Left colon (tissue), 2 donors: ENCODE measurements around the gene UBL7. TPM values are rescaled to one million over a fixed set of nuclear protein-coding genes. Genes with fewer than 3 reads are reported as not detected.

Experiments used
- ATAC-seq: fragments of 200-7000 bp; cut with Tn5 transposase; one replicate; pipeline ENCODE4 v1.9.1; 2020; ENCODE audit warnings: mild to moderate bottlenecking, moderate library complexity
- DNase-seq, 2 donors: peaks; one replicate each; pipeline ENCODE4 v3.0.0-alpha.2; 2020
- intact Hi-C, 2 donors: fragments of 100-400 bp; cut with DNase I in 1 of 2; cut with micrococcal nuclease in 1 of 2; formaldehyde crosslinking; loops; one replicate each; pipeline versions ENCODE4 v1.11.2 to v1.14.0; 2022; cut with DNase I, micrococcal nuclease
- total RNA-seq, 2 donors: library from RNA; stranded (reverse); fragmentation: NEBNext Ultra II Directional; extraction: Animal tissue kit (Norgen Biotek cat#: 25700); gene quantifications; one replicate each; pipeline ENCODE4 v1.2.1, GENCODE V29; 2021
- donor health status: DM: no; HTN: no; CAD: no.
- donor health status: DM: yes; HTN: yes; CAD: no.

UBL7 gene
- total RNA-seq, 2 donors from 2014 or later = 25.5 to 33.7 TPM

DNA sequence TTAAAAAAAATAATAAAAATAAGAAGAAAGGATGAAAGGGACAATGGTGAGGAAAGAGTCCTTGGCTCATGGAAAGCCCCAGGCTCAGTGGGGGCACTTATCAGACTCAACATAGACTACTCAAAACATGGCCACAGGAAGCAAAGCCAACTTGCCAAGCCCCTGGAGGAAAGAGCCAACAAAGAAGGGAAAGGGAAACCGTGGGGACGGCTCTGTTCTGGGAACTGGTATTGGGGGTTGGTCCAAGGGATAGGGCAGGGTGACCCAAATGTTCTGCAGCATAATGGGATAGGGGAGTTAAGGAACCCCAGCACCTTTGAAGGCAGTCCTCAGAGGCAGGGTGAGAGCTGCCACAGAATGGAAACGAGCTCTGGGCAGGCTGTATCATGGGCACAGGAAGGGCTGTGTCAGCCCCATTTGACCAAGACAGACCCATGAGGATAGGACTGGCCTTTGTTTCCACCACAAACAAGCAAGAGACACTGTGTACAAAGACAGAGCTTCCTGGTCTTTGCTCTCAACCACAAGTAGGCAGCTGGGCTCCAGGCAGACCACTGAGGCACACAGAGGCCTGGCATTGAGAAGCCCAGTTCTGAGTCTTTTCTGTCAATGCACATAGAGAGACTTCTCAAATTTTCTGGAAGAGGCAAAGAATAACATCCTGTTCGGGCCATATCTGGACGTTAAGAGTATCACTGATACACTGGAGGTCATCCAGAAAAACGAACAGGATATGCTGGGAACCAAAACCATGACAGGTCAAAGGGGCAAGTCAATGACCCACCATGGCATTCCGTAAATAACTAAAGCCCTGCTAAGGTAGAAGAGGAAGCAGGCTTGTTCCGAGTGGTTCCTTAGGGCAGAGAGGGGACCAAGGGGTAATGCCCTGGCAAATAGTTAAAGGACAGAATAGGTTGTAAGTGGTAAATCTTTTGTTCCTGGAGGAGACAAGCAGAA, 16.6 kb downstream of the UBL7 start:
- DNase-seq = no peak
- intact Hi-C loops = no loop called here
- ATAC-seq = no peak

DNA sequence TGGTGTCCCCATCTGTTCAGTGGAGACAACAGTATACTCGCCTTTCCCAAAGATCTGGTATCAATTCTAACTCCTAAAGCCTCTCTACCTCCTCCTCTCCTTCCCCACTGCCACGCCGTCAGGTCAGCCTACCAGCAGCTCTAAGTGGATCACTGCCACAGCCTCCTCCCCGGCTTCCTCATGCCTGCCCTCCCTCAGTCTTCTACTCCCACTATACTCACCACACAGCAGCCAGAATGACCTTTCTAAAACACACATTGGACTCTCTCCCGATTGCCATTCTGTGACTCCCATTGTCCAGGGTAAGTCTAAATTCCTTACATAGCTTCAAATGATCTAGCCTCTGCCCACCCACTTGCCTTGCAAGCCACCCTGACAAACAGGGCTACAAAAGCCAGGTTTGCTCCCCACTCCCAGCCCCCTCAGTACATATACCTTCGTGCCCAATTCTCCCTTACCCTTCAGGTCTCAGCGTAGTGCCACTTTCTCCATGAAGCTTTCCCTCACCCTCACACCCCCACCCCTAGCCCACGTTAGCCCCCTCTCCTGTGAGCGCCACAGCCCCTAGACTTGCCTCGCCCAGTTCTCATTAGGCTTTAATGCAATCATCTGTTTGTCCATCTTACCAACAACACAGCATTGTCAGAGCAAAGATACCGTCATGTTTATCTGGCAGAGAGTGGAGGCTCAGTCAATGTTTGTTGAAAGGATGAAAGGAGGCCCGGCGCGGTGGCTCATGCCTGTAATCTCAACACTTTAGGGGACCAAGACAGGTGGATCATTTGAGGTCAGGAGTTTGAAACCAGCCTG, 17.7 kb downstream of the UBL7 start:
- DNase-seq (no peak), ATAC-seq (no peak)
- intact Hi-C loops = no loop called here

DNA sequence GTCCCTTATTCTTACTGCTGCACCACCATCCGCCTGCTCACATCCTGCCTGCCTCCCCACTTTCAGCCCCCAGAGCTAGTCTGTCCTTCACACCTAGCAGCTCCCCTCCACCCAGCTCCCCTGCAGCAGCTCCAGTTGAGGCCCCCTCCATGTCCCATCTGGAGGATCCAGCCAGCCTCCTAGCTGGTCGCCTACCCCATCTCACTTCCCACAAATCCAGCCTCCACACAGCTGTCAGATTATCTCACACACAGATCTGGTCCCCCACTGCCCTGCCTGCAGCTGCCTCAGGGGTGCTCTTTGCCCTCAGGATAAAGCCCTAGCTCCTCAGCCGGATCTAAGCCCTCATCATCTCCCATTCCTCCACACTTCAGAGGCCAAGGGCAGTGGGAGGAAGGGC, 18.4 kb downstream of the UBL7 start:
- ATAC-seq (no peak), DNase-seq (no peak)
- intact Hi-C loops = no loop called here

DNA sequence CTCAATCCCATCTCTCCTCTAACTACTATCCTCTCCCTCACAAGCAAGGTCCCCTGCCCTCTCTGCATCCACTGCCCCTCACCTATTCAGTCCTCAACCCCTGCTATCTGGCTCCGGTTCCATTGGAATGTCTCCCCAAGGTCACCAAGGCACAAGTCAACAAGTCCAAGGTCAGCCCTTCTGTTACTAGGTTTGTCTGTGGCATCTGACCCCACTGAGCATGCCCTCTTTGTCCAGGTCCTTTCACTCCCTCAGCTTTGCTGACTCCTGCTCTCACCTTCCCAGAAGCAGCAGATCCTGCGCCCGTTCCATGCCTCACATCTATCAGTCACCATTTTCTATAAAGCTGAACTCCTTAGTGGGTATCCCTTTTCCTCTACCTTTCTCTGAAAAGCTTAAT, 18.9 kb downstream of the UBL7 start:
- intact Hi-C loops = no loop called here
- no peak for ATAC-seq

DNA sequence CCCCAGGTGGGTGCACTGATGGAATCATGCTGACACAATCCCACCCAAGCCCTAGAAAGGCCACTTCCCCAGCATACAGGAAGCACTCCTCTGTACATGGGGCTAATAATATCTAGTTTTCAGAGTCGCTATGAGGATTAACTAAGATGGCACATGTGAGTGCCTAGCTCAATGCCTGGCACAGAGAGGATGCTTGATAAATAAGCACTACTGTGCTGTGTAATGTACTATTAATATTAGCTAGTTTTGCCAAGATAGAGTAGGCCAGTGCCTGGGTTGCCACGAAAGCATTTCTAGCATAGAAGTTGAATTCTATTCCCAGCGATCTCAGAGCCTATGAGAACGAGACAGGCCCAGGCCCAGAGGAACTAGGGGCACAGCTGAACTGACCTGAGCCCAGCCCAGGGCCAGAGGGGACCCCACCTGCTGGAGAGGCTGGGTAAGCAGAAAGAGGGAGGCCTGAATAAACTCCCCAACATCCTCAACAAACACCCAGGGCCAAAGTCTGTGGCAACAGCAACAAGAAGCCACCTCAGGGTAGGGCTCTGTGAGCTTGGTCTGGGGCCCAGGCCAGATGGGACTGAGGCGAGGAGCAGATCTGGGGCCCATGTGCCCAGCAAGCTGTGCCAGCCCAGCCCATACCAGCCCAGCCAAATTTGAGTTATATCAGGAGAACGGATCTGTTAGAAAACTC, 19.6 kb downstream of the UBL7 start:
- intact Hi-C loops = no loop called here
- DNase-seq = no peak
- ATAC-seq = no peak

More for the DNA sequence above, 18.9 kb downstream of the UBL7 start:
- no peak for DNase-seq

DNA sequence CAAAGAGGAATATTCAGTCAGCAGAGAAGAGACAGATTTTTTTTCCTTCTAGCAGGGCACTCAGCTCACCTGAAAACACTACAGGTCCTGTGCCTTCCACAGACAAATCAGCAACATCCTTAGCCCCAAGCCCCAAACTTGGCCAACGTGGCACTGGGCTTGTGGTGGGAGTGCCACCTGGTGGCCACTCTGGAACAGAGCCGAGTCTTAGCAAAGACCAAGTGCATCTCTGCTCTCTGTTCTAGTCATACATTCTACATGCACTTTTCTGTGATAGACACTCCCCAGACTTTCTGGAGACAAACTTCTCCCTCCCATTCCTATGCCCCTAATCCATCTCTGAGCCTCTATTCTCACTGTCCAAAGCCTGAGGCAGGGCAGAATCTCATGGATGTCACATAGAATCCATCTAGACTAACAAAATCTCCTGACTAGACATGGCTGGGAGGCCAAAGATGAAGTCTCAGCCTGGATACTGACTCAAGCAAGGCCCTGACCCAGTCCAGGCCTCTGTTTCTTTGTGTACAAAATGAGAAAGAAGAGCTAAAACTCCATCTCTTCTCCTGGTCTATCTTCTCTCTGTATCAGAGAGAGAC, 22.1 kb downstream of the UBL7 start:
- DNase-seq (peak; percentile 40 to 75), ATAC-seq (peak; percentile 80)
- intact Hi-C loops = loop anchor here (5.0 kb wide), 2 partner anchors 57 to 62 kb away; no protein-coding TSS in a partner anchor

DNA sequence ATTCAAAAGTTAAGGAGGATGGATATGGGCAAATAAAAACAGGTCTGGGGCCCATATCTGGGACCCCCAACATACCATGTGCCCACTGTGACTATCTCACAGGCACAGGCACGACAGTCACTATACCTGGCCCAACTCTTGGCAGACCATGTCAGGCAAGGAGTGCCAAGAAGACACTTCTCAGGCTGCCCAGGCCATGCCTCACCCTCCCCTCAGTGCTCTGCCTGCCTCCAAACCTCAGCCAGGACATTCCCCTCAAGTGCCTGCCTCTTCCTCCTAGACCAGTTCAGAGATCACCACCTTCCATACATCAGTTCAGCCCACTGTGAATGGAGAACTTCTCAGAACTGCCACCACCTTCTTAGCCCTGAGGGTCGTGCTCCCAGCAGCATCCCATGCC, 22.8 kb downstream of the UBL7 start:
- intact Hi-C loops = loop anchor here (5.0 kb wide), 2 partner anchors 56 to 61 kb away; no protein-coding TSS in a partner anchor

DNA sequence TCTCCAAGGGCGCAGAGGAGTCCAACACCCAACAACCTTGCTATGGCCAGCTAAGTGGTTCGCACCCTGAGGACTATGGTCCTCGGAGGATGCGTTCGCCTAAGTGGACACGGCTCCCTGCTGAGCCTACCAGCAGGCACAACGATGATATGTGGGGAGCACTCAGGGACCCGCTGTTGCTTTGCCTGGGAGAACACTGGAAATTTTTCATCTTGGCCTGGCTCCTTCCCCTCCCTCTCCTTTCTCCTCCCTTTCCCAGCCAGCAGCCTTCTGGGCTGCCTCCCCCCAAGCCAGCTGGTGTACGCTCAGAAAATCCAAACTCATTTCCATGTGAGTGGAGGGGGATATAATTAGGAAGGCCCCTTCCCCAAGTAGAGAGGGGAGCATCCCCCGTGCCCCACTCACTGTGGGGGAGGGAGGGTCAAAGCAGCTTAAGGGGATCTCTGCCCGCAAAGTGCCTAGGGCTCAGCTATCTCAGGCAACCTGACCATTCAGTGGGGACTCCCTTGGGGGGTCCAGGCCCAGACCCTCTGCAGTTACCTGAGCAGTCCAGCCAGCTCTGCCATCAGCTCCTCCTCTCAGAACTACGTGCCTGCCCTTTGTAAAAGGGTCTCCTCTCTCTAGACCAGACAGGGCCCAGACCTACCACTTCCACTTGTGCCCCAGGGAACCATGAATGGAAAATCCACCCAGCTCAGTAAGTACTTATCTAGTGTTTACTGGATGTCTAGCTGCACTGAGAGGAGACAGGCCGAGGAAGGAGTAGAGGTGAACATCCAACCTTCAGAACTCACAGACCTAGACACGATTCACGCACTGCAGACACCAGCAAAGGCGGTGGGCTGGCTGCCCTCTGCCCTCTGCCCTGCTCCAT, 26.5 kb downstream of the UBL7 start:
- intact Hi-C loops = loop anchor here (5.0 kb wide), 2 partner anchors 52 to 57 kb away; no protein-coding TSS in a partner anchor
- ATAC-seq (no peak), DNase-seq (no peak)

More for the DNA sequence above, 22.8 kb downstream of the UBL7 start:
- no peak for ATAC-seq
- DNase-seq = no peak

DNA sequence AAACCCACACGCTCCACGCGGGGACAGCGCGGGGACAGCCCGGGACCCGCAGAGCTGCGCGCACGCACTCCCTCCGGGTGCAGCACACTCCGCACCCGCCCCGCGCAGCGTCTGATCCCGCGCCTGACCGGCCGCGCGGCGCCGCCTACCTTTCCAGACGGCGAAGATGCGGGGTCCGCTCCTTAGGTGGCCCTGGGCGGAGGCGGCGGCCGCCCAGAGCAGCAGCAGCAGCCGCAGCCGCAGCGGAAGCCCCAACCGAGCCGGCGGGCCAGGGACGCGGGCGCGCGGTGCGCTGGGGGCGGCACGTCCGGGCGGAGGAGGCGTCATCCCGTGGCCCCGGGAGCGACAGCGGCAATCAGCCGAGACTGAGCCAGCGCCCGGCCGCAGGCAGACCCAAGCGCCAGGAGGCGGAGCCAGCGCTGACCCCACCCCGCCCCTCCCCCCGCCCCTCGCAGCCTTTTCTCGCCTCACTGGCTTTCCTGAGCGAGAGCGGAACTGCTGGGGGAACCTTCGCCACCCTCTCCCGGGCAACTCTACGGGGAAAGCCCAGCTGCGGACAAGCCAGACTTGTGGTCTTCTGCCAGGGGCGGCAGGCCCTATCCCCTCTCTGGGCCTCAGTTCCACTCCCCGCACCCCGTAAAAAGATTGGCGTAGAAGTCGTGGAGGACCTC, 27.2 kb downstream of the UBL7 start, which contains the start of gene SEMA7A:
Gene SEMA7A, minus strand, starts transcription at position 367 of the 671 bp plus-strand sequence. Its CDS starts 40 bp downstream, at position 327.
- intact Hi-C loops = no loop called here

DNA sequence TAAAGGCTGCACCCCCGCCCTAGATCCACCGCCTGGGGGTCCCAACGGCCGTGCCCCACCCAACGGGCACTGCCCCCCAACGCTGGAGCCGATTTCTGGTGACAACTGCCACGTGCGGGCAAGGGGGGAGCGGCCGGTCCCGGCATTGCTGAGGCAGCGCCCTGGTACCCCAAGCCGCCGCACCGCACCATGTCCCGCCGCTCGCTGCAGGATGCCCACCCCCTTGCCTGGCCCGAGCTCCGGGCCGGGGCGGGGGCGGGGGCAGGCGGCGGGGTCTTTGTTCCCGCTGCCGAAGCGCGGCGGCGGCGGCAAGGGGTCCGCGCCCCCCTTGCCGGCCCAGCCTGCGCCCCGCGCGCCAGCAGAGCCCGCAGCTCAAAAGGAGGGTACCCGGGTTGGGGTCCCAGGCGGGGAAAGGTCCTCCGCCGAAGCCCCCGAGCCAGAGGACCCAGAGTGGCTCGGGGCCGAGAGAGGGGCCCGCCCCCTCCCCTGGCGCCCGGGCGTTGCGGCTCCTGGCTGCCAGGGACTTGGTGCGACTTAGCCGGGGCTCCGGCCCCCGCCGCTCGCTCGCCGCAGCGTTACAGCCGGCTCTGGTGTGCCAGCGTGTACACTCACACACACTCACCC, 27.9 kb downstream of the UBL7 start:
- ATAC-seq (no peak), DNase-seq (no peak)
- intact Hi-C loops = no loop called here

More for the DNA sequence above, 27.2 kb downstream of the UBL7 start, which contains the start of gene SEMA7A:
- ATAC-seq (peak; percentile 90), DNase-seq (peak; percentile 70 to 79)

DNA sequence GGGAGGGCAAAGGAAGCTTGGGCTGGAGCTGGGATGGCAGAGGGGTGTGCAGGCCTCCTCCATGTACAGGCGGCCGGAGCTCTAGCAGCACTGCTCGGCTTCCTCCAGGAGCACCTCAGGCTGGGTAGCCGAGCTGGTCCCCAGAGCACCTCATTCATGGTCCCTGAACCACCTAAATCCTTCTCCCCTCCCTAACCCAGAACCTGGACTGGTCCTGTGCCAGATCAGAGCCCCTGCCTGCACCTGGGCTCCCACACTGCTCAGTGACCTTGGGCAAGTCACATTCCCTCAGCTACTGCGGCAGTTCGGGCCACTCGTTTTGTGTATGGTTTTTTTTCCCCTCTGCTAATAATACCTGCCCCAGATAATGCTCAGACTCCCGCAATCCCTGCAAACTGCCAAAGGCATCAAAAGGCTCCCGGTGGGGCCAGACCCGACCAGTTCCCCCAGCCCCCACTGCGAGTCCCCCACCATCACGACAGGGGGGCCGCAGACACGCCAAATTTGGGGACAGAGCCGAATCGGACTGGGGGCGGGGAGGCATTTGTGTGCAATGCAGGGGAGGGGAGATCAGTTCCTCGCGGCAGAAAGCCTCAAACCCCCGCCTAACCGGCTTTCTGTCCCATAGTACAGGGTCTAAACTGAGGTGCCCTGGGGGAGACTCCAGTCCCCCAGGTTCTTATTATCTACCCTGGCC, 28.5 kb downstream of the UBL7 start:
- intact Hi-C loops = no loop called here
- DNase-seq = no peak
- no peak for ATAC-seq

DNA sequence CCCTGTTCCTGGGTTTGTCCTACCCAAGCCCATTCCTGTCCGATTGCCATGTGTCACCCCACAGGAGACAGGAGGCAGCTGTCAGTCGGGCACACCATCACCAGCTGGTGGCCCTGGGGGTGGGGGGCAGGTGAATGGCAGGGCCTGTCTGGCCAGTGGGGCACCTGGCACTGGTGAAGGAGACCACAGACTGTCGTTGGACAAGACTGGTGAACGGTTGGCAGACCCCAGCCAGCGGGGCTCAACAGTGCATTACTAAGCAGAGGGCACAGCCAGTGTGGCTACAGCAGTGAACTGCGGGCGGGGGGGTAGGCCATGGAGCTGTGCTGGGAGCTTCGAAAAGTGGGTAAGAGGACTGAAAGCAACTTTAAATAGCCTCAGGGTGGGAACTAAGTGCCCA, 29.3 kb downstream of the UBL7 start:
- intact Hi-C loops = no loop called here
- ATAC-seq (no peak), DNase-seq (no peak)

DNA sequence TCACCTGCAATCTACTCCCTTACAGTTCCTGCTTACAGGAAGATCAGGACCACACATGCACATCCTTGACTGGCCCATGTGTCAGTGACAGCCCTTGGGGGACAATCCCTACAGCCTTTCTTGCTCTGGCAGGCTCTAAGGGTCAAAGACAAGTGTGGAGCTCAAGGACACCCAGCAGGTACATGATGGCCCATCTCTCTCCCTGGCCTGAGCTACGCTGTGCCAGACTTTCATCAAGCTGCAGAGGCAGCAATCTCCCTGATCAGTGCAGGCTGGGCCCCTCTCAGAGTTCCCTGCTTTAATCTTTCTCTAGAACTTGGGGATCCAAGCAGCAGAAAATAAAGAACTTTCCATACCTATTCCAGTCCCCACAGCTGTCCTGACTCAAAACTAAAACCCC, 29.8 kb downstream of the UBL7 start:
- DNase-seq (no peak), ATAC-seq (no peak)
- intact Hi-C loops = no loop called here

DNA sequence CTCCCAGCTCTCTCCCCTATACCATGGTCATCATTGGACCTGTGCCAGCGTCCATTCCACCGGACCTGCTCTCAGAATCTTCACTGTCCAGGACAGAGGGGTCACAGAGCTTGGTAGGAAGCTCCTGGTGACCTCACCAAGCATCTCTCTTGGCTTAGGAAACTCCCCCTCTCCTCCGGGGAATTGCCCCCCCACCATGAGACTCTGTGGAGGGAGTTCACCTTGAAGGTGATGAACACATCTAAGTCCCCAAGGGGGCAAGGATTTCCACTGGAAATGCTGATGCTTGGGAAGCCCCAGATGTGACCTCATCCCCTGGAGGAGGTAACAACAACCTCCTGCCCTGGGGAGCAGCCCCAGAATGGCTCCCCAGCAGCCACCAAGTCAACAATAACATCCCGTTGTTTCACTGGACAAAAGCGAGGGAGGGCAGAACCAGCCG, 30.4 kb downstream of the UBL7 start:
- ATAC-seq = no peak
- intact Hi-C loops = no loop called here
- DNase-seq = no peak

DNA sequence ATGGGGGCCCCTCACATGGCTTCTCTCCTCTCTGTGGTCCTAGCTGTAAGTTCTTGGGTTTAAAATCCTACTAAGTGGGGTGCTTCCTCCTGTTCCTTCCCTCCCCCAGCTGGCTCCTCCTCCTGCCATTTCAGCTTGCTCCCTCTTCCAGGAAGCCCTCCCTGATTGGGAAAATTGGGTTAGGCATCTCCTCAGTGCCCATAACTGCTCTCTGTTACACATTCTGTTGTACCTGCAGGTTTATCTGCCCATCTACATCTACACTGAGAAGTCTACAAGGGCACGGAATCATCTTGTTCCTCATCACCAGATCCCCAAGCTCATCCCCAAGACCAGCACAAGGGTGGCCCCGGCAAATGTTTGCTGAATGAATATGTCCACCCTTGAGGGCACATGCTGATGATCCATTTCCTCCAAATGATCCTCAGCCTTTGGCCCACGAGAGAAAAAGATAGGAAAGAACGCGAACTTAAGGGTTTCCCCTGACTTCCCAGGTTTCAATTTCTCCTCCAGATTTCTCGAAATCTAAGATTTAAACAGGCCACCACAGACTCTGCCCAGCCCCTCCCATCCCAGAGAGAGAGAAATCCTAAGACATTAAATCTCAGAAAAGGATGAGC, 31.1 kb downstream of the UBL7 start:
- intact Hi-C loops = no loop called here
- no peak for DNase-seq
- ATAC-seq = no peak
